Sigmoid colon (tissue), 4 donors: ENCODE measurements around the gene TBC1D1.

ENCODE experiments used
- EP300 ChIP-seq, 4 donors: sonication (generic); formaldehyde crosslinking; IDR thresholded peaks; one replicate each; pipeline ENCODE4 v1.6.1; 2017; ENCODE audit warnings: antibody characterized with exemption in 4 of 4
- POLR2A ChIP-seq, 2 donors: fragments of 450-650 bp; IDR thresholded peaks; one replicate each; pipeline ENCODE4 v1.6.1; 2016; ENCODE audit warnings: antibody characterized with exemption in 2 of 2, mild to moderate bottlenecking in 2 of 2, moderate library complexity in 2 of 2
- POLR2AphosphoS5 ChIP-seq, 4 donors: sonication (generic); formaldehyde crosslinking; IDR thresholded peaks; one replicate each; pipeline ENCODE4 v1.6.1; 2017; ENCODE audit warnings: antibody characterized with exemption in 4 of 4
- TF ChIP-seq, protein P1 (sequence below), 4 experiments: fragments of 450-650 bp in 3 of 4; fragments of 200-600 bp in 1 of 4; IDR thresholded peaks; one replicate each; pipeline ENCODE4 v1.5.1; 2016 to 2019; ENCODE audit warnings: antibody characterized with exemption in 4 of 4, mild to moderate bottlenecking in 3 of 4, moderate library complexity in 2 of 4

DNA sequence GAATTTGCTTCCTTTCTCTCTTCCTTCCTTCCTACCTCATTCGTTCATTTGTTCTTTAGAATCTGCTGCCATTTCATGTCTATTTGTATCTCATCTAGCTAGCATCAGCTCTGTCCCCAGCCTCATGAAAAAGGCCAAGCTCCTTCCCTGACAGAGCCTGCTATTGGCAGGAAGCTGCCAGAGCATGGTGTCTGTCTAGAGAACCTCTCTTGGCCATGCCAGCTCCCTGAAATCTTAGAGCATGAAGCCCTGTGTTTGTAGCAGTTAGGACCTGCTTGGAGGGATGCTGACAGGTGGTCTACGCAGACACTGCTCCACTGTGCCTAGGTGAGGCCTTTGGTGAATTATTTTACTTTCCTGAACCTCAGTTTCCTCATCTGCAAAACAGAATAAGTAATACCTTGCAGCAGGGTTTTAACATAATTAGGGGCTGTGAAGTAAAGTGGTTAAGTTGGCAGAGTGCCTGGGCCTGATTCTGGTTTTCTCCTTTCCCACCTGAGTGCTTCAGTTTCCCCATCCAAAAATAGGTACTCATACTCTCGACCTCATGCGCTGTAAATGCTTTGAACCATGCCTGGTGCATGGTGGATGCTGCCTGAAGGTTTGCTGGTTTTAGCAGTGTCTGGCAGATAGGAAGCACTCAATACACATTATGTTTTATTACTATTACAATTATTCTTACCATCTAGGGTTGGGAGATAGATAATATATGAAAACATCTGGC is 74.0 kb downstream of the TBC1D1 start:
- no peak for TF ChIP-seq POLR2AphosphoS5 (IDR thresholded peaks at IDR 0.05)
- TF ChIP-seq, protein P1, sequence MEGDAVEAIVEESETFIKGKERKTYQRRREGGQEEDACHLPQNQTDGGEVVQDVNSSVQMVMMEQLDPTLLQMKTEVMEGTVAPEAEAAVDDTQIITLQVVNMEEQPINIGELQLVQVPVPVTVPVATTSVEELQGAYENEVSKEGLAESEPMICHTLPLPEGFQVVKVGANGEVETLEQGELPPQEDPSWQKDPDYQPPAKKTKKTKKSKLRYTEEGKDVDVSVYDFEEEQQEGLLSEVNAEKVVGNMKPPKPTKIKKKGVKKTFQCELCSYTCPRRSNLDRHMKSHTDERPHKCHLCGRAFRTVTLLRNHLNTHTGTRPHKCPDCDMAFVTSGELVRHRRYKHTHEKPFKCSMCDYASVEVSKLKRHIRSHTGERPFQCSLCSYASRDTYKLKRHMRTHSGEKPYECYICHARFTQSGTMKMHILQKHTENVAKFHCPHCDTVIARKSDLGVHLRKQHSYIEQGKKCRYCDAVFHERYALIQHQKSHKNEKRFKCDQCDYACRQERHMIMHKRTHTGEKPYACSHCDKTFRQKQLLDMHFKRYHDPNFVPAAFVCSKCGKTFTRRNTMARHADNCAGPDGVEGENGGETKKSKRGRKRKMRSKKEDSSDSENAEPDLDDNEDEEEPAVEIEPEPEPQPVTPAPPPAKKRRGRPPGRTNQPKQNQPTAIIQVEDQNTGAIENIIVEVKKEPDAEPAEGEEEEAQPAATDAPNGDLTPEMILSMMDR (IDR thresholded peaks at IDR 0.05): no peak
- no peak for TF ChIP-seq EP300 (IDR thresholded peaks at IDR 0.05)
- no peak for TF ChIP-seq POLR2A (IDR thresholded peaks at IDR 0.05)
